Measurements from ENCODE around the gene FAM3B. TPM values are rescaled to one million over a fixed set of nuclear protein-coding genes. Genes with fewer than 3 reads are reported as not detected.

The FAM3B gene
- total RNA-seq, 1 experiment from 2014 or later, result 59.5 TPM

DNA sequence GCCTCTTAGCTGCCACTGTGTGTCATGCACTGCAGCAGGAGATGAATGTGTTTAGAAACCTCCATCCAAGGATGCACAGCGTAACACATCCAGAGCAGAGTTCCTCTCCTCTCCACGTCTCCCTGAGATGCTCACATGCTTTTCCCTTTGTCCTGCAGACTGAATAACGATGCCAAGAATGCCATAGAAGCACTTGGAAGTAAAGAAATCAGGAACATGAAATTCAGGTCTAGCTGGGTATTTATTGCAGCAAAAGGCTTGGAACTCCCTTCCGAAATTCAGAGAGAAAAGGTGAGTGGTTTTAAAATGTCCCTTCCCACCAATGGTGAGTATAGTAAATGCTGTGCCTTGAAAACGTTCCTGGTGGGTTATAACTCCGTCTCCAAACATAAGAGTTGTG lies 31.8 kb downstream of the FAM3B start:
- POLR2A ChIA-PET, result no interaction called here

DNA sequence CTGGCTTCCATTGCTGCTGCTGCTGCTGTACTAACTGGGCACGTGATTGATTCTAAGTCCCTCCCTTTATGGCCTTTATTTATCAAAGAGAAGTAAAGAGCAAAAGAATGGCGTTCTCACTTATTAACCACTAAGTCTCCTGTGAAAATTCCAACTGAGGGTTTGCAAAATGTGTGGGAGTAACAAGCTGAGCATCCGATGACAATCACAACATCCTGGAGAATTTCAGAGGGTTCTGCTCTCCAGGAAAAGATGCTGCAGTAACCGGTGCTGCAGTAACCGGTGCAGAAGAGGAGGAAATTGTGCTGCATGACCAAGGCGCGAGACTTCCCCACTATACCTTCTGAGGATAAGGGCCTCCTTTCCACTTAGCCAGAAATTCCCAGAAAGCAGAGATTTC lies 32.5 kb downstream of the FAM3B start:
- Mint-ChIP-seq H3K9me3 (ENCODE audit: unreplicated experiment) (no peaks in the 10 kb centered on the region), H3K27me3 (ENCODE audit: insufficient read depth, unreplicated experiment) (no peaks in the 10 kb centered on the region), H3K27ac (ENCODE audit: unreplicated experiment) (no peak overlapping the region), H3K36me3 (ENCODE audit: insufficient read depth, unreplicated experiment) (peaks cover 42% of the 10 kb centered on the region), H3K4me1 (ENCODE audit: low read depth, unreplicated experiment) (no peaks in the 10 kb centered on the region), H3K4me3 (ENCODE audit: unreplicated experiment) (no peak overlapping the region)
- ChIA-PET POLR2A (no interaction called here), CTCF (no interaction called here)
- no peak for DNase-seq
- TF ChIP-seq, protein P1, sequence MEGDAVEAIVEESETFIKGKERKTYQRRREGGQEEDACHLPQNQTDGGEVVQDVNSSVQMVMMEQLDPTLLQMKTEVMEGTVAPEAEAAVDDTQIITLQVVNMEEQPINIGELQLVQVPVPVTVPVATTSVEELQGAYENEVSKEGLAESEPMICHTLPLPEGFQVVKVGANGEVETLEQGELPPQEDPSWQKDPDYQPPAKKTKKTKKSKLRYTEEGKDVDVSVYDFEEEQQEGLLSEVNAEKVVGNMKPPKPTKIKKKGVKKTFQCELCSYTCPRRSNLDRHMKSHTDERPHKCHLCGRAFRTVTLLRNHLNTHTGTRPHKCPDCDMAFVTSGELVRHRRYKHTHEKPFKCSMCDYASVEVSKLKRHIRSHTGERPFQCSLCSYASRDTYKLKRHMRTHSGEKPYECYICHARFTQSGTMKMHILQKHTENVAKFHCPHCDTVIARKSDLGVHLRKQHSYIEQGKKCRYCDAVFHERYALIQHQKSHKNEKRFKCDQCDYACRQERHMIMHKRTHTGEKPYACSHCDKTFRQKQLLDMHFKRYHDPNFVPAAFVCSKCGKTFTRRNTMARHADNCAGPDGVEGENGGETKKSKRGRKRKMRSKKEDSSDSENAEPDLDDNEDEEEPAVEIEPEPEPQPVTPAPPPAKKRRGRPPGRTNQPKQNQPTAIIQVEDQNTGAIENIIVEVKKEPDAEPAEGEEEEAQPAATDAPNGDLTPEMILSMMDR (IDR thresholded peaks at IDR 0.05; ENCODE audit: insufficient read depth in 1 of 2, low read depth in 1 of 2, low read length in 1 of 2, severe bottlenecking in 1 of 2, unreplicated experiment in 1 of 2), result no peak
- H3K27me3 ChIP-seq (replicated peaks; ENCODE audit: control insufficient read depth, insufficient read depth, low read length), result no peaks in the 10 kb centered on the region
- no TSS peak for BruUV-seq (replicated peaks)
- H3K4me1 ChIP-seq, result no peaks in the 10 kb centered on the region
- no peaks in the 10 kb centered on the region for H3K36me3 ChIP-seq (ENCODE audit: control insufficient read depth, insufficient read depth, low read length)
- intact Hi-C loops (cut with micrococcal nuclease; ENCODE audit: unreplicated experiment), result no loop called here
- H3K4me3 ChIP-seq (ENCODE audit: low read depth, low read length), result no peak overlapping the region
- no peaks in the 10 kb centered on the region for H3K9me3 ChIP-seq

More for the DNA sequence above, 31.8 kb downstream of the FAM3B start:
- H3K9me3 ChIP-seq, result no peaks in the 10 kb centered on the region
- Mint-ChIP-seq H3K27ac (ENCODE audit: unreplicated experiment) (no peak overlapping the region), H3K27me3 (ENCODE audit: insufficient read depth, unreplicated experiment) (no peaks in the 10 kb centered on the region), H3K4me1 (ENCODE audit: low read depth, unreplicated experiment) (no peaks in the 10 kb centered on the region), H3K4me3 (ENCODE audit: unreplicated experiment) (no peak overlapping the region), H3K36me3 (ENCODE audit: insufficient read depth, unreplicated experiment) (peaks cover 48% of the 10 kb centered on the region), H3K9me3 (ENCODE audit: unreplicated experiment) (no peaks in the 10 kb centered on the region)
- no peaks in the 10 kb centered on the region for H3K27me3 ChIP-seq (replicated peaks; ENCODE audit: control insufficient read depth, insufficient read depth, low read length)
- no peak overlapping the region for H3K4me3 ChIP-seq (ENCODE audit: low read depth, low read length)
- TF ChIP-seq, protein P1 (IDR thresholded peaks at IDR 0.05; ENCODE audit: insufficient read depth in 1 of 2, low read depth in 1 of 2, low read length in 1 of 2, severe bottlenecking in 1 of 2, unreplicated experiment in 1 of 2), result no peak
- intact Hi-C loops (cut with micrococcal nuclease; ENCODE audit: unreplicated experiment), result no loop called here
- CTCF ChIA-PET, result no interaction called here
- H3K36me3 ChIP-seq (ENCODE audit: control insufficient read depth, insufficient read depth, low read length), result no peaks in the 10 kb centered on the region
- no peak for DNase-seq
- BruUV-seq (replicated peaks), result no TSS peak
- H3K4me1 ChIP-seq, result no peaks in the 10 kb centered on the region

DNA sequence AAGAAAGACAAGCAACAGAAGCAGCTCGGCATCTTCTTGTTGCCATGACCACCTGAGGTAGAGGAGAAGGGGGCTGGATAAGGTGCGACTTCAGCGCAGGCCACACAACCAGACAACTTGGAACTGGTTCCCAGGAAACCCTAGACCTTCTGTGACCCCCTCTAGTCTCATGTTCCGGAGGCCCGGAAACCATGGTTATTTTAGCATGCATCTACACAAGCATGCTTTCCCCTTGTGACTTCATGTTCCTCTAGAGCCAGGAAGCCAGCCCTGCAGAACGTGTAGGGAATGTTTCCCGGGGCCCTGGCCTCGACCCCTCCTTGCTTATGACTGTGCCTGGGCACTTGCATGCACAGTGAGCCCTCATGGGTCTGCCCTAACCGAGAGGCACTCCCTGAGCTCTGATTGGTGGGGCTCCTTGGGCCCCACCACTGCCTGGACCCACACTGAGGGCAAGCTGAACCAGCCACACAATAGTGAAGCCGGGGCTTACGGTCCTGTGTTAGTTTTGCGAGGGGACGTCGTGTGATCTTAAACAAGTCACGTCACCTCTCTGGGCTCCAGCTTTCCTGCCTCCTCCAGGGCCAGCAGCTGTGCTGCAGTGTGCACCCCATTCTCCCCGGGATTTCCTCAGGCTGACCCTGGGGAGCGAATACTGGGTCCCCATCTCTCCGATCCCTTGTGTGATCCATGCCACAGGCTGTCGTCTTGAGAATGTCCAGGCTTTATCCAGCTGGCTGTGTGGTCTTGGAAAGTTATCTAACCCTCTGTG lies 33.2 kb downstream of the FAM3B start:
- H3K27me3 ChIP-seq (replicated peaks; ENCODE audit: control insufficient read depth, insufficient read depth, low read length), result no peaks in the 10 kb centered on the region
- ChIA-PET POLR2A (no interaction called here), CTCF (interaction anchor here (1.1 kb wide), 1 partner anchor 66 kb away, joined by 3 read pairs; no protein-coding TSS in a partner anchor)
- H3K36me3 ChIP-seq (ENCODE audit: control insufficient read depth, insufficient read depth, low read length), result no peaks in the 10 kb centered on the region
- no peaks in the 10 kb centered on the region for H3K4me1 ChIP-seq
- no TSS peak for BruUV-seq (replicated peaks)
- intact Hi-C loops (cut with micrococcal nuclease; ENCODE audit: unreplicated experiment), result no loop called here
- Mint-ChIP-seq H3K27ac (ENCODE audit: unreplicated experiment) (no peak overlapping the region), H3K36me3 (ENCODE audit: insufficient read depth, unreplicated experiment) (peaks cover 36% of the 10 kb centered on the region), H3K4me3 (ENCODE audit: unreplicated experiment) (no peak overlapping the region), H3K4me1 (ENCODE audit: low read depth, unreplicated experiment) (no peaks in the 10 kb centered on the region), H3K27me3 (ENCODE audit: insufficient read depth, unreplicated experiment) (no peaks in the 10 kb centered on the region), H3K9me3 (ENCODE audit: unreplicated experiment) (no peaks in the 10 kb centered on the region)
- H3K9me3 ChIP-seq, result no peaks in the 10 kb centered on the region
- H3K4me3 ChIP-seq (ENCODE audit: low read depth, low read length), result no peak overlapping the region
- no peak for DNase-seq
- TF ChIP-seq, protein P1 (IDR thresholded peaks at IDR 0.05; ENCODE audit: insufficient read depth in 1 of 2, low read depth in 1 of 2, low read length in 1 of 2, severe bottlenecking in 1 of 2, unreplicated experiment in 1 of 2), result no peak

All from Caco-2 (cell line).